OCI-LY7 (cell line): ENCODE results near the gene ZNF530.

ENCODE experiments used
- EZH2phosphoT487 ChIP-seq: fragments of 200-600 bp; sonication (generic); IDR thresholded peaks from 2 replicates; pipeline ENCODE4 v1.6.1; 2018; ENCODE audit warnings: low read depth, borderline replicate concordance, mild to moderate bottlenecking, mixed run types, antibody characterized with exemption, low read length, moderate library complexity, mixed read lengths
- TF ChIP-seq, protein P1 (sequence below): fragments of 200-600 bp; sonication (generic); conservative IDR thresholded peaks from 2 replicates; pipeline ENCODE4 v1.5.1; 2014; ENCODE audit warnings: mild to moderate bottlenecking, antibody characterized with exemption, low read length, moderate library complexity, mixed read lengths

GRCh38 chr19:57570707-57571106 lies 29.0 kb upstream of the ZNF530 start:
- TF ChIP-seq, protein P1, sequence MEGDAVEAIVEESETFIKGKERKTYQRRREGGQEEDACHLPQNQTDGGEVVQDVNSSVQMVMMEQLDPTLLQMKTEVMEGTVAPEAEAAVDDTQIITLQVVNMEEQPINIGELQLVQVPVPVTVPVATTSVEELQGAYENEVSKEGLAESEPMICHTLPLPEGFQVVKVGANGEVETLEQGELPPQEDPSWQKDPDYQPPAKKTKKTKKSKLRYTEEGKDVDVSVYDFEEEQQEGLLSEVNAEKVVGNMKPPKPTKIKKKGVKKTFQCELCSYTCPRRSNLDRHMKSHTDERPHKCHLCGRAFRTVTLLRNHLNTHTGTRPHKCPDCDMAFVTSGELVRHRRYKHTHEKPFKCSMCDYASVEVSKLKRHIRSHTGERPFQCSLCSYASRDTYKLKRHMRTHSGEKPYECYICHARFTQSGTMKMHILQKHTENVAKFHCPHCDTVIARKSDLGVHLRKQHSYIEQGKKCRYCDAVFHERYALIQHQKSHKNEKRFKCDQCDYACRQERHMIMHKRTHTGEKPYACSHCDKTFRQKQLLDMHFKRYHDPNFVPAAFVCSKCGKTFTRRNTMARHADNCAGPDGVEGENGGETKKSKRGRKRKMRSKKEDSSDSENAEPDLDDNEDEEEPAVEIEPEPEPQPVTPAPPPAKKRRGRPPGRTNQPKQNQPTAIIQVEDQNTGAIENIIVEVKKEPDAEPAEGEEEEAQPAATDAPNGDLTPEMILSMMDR, result no peak
- TF ChIP-seq EZH2phosphoT487, result no peak
